Smooth muscle cell (in vitro differentiated cells): ENCODE measurements around the gene KIF3A. TPM values are rescaled to one million over a fixed set of nuclear protein-coding genes. Genes with fewer than 3 reads are reported as not detected.

ENCODE experiments used
- DNase-seq: peaks from one replicate; lab custom pipeline; 2025; ENCODE audit not compliant: unreplicated experiment; lab: John Stamatoyannopoulos, UW
- H2AFZ ChIP-seq: fragments of 200-600 bp; sonication (generic); 2 replicates; pipeline ENCODE4 v1.6.0; 2016; ENCODE audit warnings: antibody characterized with exemption, low read depth, mild to moderate bottlenecking
- H3F3A ChIP-seq: fragments of 200-600 bp; sonication (generic); 2 replicates; pipeline ENCODE4 v1.6.0; 2017; ENCODE audit warnings: antibody characterized with exemption, low read depth
- H3K27ac ChIP-seq: fragments of 200-600 bp; sonication (generic); 2 replicates; pipeline ENCODE4 v1.5.1; 2016; ENCODE audit warnings: low read depth, mild to moderate bottlenecking
- H3K27me3 ChIP-seq: fragments of 200-600 bp; sonication (generic); 2 replicates; pipeline ENCODE4 v1.6.1; 2016; ENCODE audit warnings: low read depth, mild to moderate bottlenecking
- H3K36me3 ChIP-seq: fragments of 200-600 bp; sonication (generic); 2 replicates; pipeline ENCODE4 v1.5.1; 2016; ENCODE audit warnings: low read depth
- H3K4me1 ChIP-seq: fragments of 200-600 bp; sonication (generic); 2 replicates; pipeline ENCODE4 v1.5.1; 2016; ENCODE audit warnings: low read depth
- H3K4me2 ChIP-seq: fragments of 200-600 bp; sonication (generic); 2 replicates; pipeline ENCODE4 v1.6.0; 2016; ENCODE audit warnings: mild to moderate bottlenecking
- H3K4me3 ChIP-seq: fragments of 200-600 bp; sonication (generic); 2 replicates; pipeline ENCODE4 v1.5.1; 2016; ENCODE audit warnings: mild to moderate bottlenecking
- H3K79me2 ChIP-seq: fragments of 200-600 bp; sonication (generic); 2 replicates; pipeline ENCODE4 v1.6.0; 2016; ENCODE audit warnings: low read depth, mild to moderate bottlenecking
- H3K9ac ChIP-seq: fragments of 200-600 bp; sonication (generic); 2 replicates; pipeline ENCODE4 v1.6.0; 2016; ENCODE audit warnings: low read depth
- H3K9me3 ChIP-seq: fragments of 200-600 bp; sonication (generic); replicated peaks from 2 replicates; pipeline ENCODE4 v1.5.1; 2016; ENCODE audit warnings: low read depth
- H4K20me1 ChIP-seq: fragments of 200-600 bp; sonication (generic); 2 replicates; pipeline ENCODE4 v1.6.0; 2016; ENCODE audit warnings: low read depth
- WGBS: methylation state at CpG from one replicate; pipeline ENCODE4 v1.1.7; 2016; ENCODE audit warnings: low lambda C conversion rate; 5-methylcytosine and 5-hydroxymethylcytosine counted together
- polyA plus RNA-seq: library from polyadenylated mRNA; unstranded; fragments of >200 nt; fragmentation: Nextera tagmentation; extraction: Ambion mirVana; gene quantifications from 2 replicates; pipeline ENCODE4 v1.2.1, GENCODE V29; 2016
- total RNA-seq: library from RNA; depleted of rRNA; stranded (reverse); fragments of >200 nt; gene quantifications from 2 replicates; pipeline ENCODE4 v1.2.3, GENCODE V29; 2014
- TF ChIP-seq, protein P1 (sequence below): fragments of 200-600 bp; sonication (generic); IDR thresholded peaks from 2 replicates; pipeline ENCODE4 v1.5.1; 2017; ENCODE audit warnings: borderline replicate concordance, mild to moderate bottlenecking, antibody characterized with exemption; ENCODE audit not compliant: insufficient read depth, poor library complexity, severe bottlenecking

KIF3A gene
- total and polyA plus RNA-seq, 2 experiments from 2014 or later = 12.6 to 21.4 TPM

DNA sequence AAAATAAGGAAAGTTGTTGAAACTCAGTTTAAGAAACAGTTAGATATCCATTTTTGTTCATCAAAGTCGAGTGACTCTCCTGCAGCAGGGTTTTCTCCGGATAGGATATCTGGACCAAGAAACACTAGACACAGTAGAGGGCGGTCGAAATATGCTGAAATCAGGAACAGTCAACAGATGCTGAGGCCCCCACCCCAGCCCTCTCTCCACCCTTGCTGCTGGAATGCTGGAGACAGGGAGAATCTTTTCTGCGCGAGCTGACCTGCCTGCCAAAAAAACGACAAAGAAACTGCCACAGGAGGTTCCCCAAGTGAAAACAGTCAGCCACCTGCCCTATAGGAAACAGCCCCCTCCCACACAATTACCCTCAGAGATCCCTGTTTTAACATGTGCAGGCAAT lies 83.6 kb downstream of the KIF3A start:
- Histone ChIP-seq H3K27me3 (peaks cover 45% of the 10 kb centered on the region), H3K27ac (no peak overlapping the region), H4K20me1 (no peaks in the 10 kb centered on the region), H3K4me3 (no peak overlapping the region), H3F3A (no peaks in the 10 kb centered on the region), H3K4me2 (no peak overlapping the region), H3K9ac (no peak overlapping the region), H3K36me3 (no peaks in the 10 kb centered on the region), H3K79me2 (no peaks in the 10 kb centered on the region), H2AFZ (no peak overlapping the region), H3K4me1 (peaks cover 6% of the 10 kb centered on the region), H3K9me3 (no peaks in the 10 kb centered on the region)
- no peak for DNase-seq
- 62% methylated on average over 7 of the region's 7 CpGs for WGBS
- TF ChIP-seq, protein P1, sequence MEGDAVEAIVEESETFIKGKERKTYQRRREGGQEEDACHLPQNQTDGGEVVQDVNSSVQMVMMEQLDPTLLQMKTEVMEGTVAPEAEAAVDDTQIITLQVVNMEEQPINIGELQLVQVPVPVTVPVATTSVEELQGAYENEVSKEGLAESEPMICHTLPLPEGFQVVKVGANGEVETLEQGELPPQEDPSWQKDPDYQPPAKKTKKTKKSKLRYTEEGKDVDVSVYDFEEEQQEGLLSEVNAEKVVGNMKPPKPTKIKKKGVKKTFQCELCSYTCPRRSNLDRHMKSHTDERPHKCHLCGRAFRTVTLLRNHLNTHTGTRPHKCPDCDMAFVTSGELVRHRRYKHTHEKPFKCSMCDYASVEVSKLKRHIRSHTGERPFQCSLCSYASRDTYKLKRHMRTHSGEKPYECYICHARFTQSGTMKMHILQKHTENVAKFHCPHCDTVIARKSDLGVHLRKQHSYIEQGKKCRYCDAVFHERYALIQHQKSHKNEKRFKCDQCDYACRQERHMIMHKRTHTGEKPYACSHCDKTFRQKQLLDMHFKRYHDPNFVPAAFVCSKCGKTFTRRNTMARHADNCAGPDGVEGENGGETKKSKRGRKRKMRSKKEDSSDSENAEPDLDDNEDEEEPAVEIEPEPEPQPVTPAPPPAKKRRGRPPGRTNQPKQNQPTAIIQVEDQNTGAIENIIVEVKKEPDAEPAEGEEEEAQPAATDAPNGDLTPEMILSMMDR = no peak

DNA sequence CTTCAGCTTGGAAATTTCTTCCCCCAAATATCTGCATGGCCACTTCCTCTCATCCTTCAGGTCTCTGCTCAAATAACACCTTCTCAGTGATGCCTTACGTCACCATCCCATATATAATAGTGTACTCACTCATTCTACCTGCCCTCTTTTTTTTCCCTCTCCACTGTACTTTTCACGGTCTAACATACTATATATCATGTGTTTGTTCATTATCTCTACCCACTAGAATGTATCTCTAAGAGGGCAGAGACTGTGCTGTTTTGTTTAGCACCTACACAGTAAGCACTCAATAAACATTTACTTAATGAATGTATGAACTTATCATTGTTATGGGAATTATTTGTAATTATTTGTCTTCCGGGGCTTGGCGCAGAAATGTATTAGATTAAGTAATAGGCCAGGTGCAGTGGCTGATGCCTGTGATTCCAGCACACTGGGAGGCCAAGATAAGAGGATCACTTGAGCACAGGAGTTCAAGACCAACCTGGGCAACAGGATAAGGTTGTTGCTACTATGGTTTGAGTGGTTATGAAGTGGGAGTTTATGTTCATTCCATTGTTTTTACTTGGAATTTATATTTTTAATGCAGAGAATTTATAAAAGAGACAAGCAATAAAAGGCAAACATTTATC lies 85.4 kb downstream of the KIF3A start:
- Histone ChIP-seq H3K27me3 (peaks cover 45% of the 10 kb centered on the region), H3K4me3 (no peak overlapping the region), H3K9ac (no peak overlapping the region), H3K27ac (no peak overlapping the region), H4K20me1 (no peaks in the 10 kb centered on the region), H3K79me2 (no peaks in the 10 kb centered on the region), H3F3A (no peaks in the 10 kb centered on the region), H3K4me1 (peaks cover 6% of the 10 kb centered on the region), H3K4me2 (no peak overlapping the region), H3K9me3 (peaks cover 7% of the 10 kb centered on the region), H3K36me3 (no peaks in the 10 kb centered on the region), H2AFZ (no peak overlapping the region)
- 95% methylated on average over 4 of the region's 4 CpGs for WGBS
- no peak for DNase-seq
- TF ChIP-seq, protein P1 = no peak

DNA sequence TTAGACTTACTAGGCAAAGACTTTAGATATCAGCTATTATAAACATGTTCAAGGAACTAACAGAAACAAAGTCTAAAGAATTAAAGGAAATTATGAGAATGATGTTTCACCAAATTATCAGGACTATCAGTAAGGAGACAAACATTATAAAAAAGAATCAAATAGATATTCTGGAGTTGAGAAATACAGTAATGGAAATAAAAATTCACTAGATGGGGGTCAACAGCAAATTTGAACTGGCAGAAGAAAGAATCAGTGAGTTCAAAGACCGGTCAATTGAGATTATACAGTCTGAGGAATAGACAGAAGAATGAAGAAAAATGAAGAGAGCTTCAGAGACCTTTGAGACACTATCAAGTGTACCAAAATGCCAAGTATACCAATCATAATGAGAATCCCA lies 89.0 kb downstream of the KIF3A start:
- no peak overlapping the region for H2AFZ ChIP-seq
- no peaks in the 10 kb centered on the region for H3F3A ChIP-seq
- TF ChIP-seq, protein P1 = no peak
- peaks cover 15% of the 10 kb centered on the region for H3K27me3 ChIP-seq
- H4K20me1 ChIP-seq = no peaks in the 10 kb centered on the region
- no peaks in the 10 kb centered on the region for H3K79me2 ChIP-seq
- no peak overlapping the region for H3K4me2 ChIP-seq
- no peaks in the 10 kb centered on the region for H3K36me3 ChIP-seq
- 92% methylated on average over 1 of the region's 1 CpG for WGBS
- DNase-seq = no peak
- H3K9ac ChIP-seq = no peak overlapping the region
- H3K27ac ChIP-seq = no peak overlapping the region
- no peak overlapping the region for H3K4me3 ChIP-seq
- H3K9me3 ChIP-seq = peaks cover 7% of the 10 kb centered on the region
- H3K4me1 ChIP-seq = no peaks in the 10 kb centered on the region

DNA sequence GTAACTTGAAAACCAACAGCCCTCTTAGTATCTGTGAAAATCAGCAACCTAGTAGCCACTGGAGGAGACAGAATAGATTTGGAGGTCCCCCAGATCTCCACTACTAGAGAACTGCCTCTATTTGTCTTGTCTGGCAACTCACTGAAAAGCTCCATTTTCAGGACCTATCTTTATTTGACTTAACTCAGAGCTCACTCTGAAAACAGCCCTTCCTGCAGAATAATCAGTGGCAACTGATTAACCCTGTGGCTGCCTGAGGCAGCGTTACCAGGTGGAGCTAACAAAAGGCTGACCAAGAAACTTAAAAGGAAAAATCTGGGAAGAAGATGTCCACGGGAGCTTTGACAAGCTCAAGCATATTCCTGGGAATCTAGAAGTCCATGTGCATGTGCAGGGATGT lies 89.9 kb downstream of the KIF3A start:
- 89% methylated on average over 2 of the region's 2 CpGs for WGBS
- Histone ChIP-seq H3K9ac (no peak overlapping the region), H2AFZ (no peak overlapping the region), H4K20me1 (no peaks in the 10 kb centered on the region), H3F3A (no peaks in the 10 kb centered on the region), H3K36me3 (no peaks in the 10 kb centered on the region), H3K27me3 (peaks cover 6% of the 10 kb centered on the region), H3K9me3 (peaks cover 7% of the 10 kb centered on the region), H3K4me1 (no peaks in the 10 kb centered on the region), H3K27ac (no peak overlapping the region), H3K4me2 (no peak overlapping the region), H3K79me2 (no peaks in the 10 kb centered on the region), H3K4me3 (no peak overlapping the region)
- no peak for DNase-seq
- TF ChIP-seq, protein P1 = no peak
